GM18517 (cell line): Measurements from ENCODE around the gene COL8A2.

Source experiments
- ATAC-seq: cut with Tn5 transposase; IDR thresholded peaks from one replicate; pipeline ENCODE4 v1.9.1; 2021; ENCODE audit warnings: mild to moderate bottlenecking, moderate library complexity; ENCODE audit not compliant: unreplicated experiment

Gene COL8A2

GRCh38 chr1:36137226-36137625 lies 12.2 kb upstream of the COL8A2 start:
- no peak for ATAC-seq

- ATAC-seq = no peak
Measured at GRCh38 chr1:36136535-36136934, 11.5 kb upstream of the COL8A2 start.

DNA sequence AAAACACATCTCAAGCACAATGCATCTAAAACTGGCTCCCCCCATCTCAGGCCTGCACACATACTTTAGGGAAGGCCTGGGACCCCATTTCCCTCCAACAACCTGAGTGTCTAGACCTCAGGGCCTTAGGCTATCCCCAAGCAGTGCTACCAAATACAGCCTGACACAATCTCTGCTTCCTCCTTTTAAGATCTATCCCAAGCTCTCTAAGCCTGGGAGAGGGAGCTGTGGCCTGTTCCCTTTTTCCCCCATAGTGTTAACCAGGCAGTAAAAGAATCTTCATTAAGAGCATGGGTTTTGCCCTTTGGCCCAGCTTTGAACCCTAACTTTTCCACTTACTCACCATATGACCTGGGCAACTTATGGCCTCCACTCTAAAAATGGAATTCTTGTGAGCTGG lies 10.8 kb upstream of the COL8A2 start:
- no peak for ATAC-seq

DNA sequence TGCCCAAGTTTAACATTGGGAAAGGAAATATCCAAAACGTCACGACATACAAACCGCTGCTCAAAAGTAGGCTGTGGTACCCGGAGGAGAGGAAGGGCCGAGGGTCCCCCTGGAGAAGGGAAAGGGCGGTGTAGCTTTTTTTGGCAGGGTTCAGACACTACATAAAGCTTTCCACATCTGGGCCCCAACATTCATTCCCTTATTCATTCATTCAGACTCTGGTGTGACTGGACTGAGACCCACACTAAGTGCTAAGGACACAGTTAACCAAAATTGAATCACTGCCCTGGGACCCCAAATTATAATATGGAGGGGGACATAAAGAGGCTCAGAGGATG lies 10.3 kb upstream of the COL8A2 start:
- ATAC-seq = no peak

DNA sequence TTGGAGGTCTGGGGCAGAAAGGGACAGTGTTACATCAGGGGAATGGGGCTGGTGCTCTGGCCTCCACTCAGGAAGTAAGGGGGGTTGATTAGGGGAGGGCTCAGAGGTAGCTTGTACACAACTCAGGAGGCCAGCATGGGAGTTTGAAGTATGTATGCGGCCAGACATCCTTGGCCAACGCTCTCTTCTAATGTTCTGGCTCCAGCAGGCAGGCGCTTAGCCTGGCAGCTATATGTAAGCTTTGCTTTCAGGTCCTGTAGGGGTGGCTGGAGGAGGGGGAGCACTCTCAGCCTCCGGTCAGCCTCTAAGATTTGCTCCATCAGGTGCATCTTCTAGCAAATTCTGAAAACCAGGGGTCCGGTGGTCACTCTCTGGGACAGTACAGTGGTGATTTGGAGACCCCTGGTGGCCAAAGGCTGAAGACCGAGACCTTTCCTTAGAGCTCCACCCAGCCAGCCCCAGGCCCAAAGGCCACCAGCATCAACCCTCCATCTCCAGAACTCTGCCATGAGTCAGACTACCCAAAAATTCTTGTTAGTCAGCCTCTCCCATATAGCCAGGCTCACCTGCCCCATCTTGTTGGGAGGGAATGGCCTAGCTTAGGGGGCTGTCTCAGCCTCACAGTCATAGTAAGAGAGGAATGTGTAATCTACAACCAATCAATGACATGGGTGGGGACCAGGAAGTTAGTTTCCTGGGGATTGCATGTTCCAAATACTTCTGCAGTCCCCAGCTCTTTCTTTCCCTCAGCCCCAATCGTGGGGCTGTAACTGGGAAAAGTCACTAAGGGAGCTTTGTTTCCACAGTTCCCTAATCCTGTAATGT lies 9.7 kb upstream of the COL8A2 start:
- no peak for ATAC-seq

DNA sequence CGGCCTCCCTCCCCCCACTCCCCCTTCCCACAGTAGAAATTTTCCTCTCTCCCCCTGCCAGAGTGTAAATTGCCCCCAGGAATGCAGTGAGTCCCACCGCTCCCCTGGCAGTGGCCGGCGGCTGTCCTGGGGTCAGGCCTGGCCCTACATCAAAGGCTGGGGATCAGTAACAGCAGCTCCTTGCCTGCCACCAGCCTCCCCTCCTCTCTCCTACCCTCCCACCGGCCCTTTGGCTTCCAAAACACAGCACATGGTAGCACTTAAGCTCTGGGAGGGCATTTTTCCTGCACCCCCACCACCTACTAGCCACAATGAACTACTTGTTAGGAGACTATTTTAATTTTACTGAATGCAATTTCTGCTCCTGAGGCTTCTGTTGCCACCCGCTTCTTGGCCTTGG lies 9.0 kb upstream of the COL8A2 start:
- ATAC-seq = no peak

DNA sequence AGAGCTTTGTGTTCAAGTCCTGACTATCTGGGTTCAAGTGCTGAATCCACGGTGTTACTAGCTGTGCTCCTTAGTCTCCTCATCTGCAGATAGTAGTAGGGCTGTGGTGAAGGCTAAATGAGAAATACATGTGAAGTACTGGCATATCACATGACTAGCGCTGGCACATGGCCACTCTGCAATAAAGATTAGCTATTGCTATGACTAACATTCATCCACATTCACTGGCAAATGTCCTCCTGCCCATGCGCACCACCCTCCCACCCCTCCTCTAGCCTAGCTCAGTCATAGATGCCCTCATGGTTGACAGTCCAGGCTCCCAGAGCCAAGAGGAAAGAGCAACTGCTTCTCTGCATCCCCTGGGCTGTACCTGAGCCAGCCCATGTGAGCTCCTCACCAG lies 8.5 kb upstream of the COL8A2 start:
- no peak for ATAC-seq

DNA sequence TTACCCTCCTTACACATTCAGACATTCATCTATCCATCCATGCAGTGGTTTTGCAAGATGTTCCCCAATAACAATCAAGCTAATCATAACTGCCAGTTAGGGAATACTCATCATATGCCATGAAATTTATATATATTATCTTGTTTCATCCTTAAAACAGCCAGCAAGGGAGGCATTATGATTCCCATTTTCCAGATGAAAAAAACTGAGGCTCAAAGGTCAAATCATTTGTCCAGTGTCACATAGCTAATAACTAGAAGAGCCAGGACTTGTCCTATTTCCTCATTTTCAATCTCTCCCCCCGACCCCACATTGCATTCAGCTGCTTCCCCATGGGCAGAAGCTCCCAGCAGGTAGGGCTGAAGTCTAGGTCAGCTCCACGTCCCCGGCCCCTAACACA lies 7.0 kb upstream of the COL8A2 start:
- no peak for ATAC-seq

- ATAC-seq = no peak
Measured at GRCh38 chr1:36128905-36129206, 3.8 kb upstream of the COL8A2 start.

DNA sequence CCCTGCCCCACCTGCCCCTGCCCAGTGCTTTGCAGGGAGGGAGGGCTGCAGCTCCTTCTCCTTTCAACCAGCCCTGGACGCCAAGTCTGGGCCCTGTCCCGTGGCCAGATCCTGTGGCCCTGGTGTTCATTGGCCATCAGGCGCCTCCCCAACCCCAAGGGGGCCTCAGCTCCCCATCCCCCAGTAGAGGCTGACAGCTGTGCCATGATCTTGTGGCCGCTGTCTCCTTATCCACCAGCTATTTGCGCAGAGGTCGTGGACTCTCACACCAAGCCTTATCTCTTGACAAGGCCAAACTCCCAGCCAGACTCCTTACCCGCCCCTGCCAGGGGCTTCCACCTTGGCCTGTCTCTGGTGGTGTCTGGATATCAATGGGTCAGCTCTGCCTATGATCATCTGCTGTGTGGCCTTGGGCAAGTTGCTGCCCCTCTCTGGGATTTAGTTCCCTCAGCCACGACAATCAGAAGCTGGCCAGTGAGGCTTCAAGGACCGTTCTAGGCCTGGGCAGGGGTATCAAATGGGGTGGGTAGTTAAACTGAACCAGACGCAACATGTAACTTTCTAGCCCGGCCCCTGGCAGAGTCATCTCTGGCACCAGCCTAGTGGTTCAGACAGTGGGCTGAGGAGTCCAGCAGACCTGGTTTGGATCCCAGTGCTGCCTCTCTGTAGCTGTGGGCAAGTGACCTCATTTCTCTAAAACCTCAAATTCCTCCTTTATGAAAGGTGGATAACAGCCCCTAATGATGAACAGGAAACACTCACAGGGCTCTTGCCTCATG lies 3.3 kb upstream of the COL8A2 start:
- no peak for ATAC-seq

DNA sequence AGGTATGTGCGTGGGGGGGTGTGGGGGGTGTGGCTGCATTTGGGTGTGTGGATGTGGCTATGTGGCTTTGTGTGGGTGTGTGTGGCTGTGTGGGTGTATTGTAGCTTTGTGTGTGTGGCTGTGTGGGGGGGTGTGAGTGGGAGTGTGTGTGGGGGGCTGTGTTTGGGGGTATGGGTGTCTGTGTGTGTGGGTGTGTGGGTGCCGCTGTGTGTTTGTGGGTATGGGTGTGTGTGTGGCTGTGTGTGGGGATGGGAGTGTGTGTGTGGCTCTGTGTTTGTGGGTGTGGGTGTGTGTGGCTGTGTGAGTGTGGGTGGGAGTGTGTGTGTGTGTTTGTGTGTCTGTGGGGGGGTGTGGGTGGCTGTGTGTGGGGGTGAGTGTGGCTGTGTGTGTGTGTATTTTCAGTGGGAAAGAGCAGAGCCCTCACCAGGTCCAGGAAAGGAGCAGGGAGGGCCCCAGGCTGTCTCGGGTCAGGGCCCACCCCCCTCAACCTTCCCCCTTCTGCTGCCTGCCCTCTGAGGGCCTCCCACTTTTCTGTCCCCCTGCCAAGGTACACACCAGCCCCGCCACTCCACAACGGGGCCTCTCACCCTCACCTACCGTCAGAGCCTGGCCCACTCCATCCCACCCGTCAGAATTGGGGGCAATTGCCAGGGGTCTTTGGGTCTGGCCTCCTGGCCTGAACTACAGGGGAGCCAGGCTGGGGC lies 1.9 kb upstream of the COL8A2 start:
- no peak for ATAC-seq

DNA sequence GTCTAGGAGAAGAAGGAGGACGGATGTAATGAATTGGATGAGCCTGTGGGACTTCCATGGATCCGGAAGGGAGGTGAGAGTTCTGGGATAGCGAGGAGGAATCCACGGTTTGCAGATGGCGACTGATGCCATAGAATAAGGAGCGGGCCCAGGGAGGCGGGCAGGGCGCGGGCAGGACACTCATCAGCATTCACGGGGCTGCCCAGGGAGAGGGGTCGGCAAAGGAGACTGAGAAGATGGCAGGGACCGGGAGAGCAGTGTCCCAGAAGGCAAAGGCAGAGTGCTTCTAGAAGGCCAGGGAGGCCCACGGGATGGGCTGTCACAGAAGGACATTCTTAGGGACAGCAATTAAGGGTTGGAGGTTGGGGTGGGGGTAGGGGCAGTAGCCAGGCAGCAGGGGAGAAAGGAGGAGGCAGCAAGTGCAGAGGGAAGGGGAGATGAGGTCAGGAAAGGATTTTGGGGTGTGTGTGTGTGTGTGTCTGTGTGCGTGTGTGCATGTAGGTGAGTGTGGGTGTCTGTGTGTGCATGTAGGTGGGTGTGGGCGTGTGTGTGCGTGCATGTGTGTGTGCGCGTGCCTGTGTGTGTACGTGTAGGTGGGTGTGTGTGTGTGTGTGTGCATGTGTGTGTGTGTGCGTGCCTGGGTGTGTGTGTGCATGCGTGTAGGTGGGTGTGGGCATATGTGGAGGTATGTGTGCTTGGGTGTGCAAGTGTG lies 1.1 kb upstream of the COL8A2 start:
- no peak for ATAC-seq

GRCh38 chr1:36124404-36125128 lies 456 bp downstream of the COL8A2 start:
- no peak for ATAC-seq

DNA sequence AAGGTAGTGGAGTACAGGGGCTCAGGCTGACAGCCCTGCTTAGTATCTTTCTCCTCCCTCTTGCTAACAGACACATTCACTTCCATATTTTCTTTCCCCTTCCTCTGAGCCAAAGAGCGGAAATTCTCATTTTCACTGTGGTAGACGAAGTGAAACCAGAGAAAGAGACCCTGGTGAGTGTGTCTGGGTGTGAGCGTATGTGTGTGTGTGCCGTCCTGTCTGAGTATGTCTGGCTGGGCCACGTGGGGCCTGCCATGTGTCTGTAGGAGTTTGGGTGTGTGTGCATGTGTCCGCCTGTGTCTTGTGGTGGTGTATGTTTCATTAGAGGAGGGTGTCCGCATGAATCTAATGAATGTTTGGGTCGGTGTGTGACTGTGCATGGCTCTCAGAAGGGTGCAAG lies 1.7 kb downstream of the COL8A2 start:
- ATAC-seq = no peak

GRCh38 chr1:36122062-36123030 lies 2.7 kb downstream of the COL8A2 start:
- ATAC-seq = no peak

DNA sequence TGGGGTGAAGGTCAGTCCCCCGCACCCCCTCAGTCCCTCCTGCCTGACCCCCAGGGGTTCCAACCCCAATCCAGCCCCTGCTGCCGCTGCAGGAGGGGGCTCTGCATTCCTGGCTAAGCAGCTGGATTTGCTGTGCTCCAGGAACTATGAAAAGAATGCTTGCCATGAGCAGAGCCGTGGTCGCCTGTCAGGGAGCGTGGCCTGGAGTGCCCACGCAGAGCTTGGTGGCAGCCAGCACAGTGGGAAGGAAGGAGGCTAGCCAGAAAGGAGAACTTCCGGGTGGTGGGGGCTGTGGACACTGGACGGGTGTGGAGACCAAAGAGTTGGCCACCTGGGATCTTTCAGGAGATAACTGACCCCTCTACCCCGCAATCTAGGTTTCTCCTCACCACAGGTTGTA lies 5.6 kb downstream of the COL8A2 start:
- no peak for ATAC-seq

- no peak for ATAC-seq
Measured at GRCh38 chr1:36118447-36119204, 6.4 kb downstream of the COL8A2 start.

DNA sequence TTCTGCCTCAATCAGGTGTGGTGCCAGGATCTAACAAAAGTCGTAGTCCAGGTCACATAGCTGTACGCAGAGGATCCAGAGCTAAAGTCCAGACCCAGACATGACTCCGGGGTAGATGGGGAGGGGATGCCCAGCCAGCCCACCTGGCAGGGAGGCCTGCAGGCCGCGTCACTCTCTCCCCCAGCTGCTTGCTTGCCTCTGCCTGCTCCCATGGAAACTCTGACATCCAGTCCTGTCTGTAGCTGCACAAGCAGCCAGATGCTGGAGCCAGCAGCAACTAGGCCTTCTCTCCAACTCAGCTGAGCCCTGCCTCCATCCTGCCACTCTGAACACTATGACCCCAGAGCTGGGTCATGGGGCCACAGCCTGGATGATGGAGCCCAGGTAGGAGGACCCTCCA lies 8.1 kb downstream of the COL8A2 start:
- no peak for ATAC-seq

- ATAC-seq = no peak
Measured at GRCh38 chr1:36115931-36116330, 9.1 kb downstream of the COL8A2 start.
